ENCODE measurements around the gene APOBEC2.
"Not testable (repeated sequence)": the region's sequence is repeated elsewhere in the genome, so short reads cannot be mapped to it uniquely, and the experiment has no call there.

Gene APOBEC2

DNA sequence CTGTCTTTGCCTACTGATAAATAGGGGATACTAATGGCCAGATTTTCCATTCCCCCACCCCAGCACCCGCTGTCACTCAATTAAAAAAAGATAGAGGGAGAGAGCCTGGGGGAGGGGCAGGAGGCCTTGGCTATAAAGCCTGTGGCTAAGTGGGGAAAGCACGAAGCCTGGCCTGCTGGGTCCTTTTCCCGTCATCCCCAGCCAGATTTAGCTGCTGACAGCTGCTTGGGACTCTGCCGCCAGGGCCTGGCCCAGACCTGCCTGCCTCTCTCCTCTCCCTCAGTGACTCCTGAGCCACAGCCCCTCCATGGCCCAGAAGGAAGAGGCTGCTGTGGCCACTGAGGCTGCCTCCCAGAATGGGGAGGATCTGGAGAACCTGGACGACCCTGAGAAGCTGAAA, at the start of gene APOBEC2:
Gene APOBEC2, plus strand, starts transcription at position 162 of the 400 bp plus-strand sequence. Its CDS starts 146 bp downstream, at position 308.
- no peak for DNase-seq

DNA sequence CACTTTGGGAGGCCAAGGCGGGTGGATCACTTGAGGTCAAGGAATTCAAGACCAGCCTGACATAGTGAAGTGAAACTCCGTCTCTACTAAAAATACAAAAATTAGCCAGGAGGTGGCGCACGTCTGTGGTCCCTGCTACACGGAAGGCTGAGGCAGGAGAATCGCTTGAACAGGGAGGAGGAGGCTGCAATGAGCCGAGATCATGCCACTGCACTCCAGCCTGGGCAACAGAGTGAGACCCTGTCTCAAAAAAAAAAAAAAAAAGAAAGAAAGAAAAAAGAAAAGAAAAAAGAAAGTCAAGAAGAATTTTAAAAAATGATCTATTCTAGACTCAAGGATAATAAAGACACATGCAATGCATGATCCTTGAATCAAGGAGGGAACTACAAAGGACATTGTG, 46.8 kb upstream of the APOBEC2 start:
- DNase-seq: not testable (repeated sequence)

DNA sequence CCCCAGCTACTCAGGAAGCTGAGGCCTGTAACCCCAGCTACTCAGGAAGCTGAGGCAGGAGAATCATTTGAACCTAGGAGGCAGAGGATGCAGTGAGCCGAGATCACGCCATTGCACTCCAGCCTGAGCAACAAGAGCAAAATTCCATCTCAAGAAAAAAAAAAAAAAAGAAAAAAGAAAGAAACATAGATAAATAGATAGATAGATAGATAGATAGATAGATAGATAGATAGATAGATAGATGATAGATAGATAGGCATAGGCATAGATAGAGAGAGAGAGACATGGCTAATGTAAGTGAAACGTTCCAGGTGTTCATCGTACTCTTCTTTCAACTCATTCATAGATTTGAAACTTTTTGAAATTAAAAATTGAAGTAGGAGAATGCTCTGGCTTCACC, 46.0 kb upstream of the APOBEC2 start:
- not testable (repeated sequence) for DNase-seq

- no peak for DNase-seq
These were observed 45.0 kb upstream of the APOBEC2 start for GRCh38 chr6:41008011-41008410.

DNA sequence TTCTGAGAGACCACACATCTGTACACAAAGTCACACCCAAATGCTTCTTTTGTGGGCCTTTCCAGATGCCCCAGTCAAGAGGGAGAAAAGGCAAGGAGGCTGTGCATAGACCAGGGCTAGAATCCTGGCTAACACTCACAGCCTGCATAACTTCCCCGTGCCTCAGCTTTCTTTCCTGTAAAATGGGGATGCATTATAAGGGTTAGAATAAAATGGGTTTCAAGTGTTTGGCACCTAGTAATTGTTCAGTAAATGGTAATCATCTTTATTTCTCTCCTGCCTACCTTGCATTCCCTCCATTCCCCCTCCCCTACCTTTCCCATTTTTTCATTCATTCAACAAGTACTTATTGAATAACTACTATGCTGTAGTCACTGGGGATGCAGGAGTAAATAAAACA, 43.3 kb upstream of the APOBEC2 start:
- DNase-seq: no peak

DNA sequence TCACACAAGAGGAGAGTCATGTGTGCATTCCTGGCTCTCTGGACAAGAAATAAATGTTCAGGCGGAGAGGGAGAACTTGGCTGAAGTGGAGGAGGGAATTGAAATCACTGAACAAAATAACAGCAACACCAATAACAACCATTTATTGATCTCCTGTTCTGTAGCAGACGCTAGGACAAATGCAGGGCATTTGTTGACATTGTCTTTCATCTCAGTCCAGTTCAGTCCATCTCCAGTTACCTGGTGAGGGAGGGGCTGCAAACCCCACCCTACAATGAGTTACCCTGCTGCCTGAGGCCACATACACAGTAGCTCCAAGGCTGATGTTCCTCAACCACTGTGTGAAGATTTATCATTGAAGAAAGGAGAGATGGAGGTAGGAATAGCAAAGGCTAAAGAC, 41.3 kb upstream of the APOBEC2 start:
- DNase-seq: no peak

DNA sequence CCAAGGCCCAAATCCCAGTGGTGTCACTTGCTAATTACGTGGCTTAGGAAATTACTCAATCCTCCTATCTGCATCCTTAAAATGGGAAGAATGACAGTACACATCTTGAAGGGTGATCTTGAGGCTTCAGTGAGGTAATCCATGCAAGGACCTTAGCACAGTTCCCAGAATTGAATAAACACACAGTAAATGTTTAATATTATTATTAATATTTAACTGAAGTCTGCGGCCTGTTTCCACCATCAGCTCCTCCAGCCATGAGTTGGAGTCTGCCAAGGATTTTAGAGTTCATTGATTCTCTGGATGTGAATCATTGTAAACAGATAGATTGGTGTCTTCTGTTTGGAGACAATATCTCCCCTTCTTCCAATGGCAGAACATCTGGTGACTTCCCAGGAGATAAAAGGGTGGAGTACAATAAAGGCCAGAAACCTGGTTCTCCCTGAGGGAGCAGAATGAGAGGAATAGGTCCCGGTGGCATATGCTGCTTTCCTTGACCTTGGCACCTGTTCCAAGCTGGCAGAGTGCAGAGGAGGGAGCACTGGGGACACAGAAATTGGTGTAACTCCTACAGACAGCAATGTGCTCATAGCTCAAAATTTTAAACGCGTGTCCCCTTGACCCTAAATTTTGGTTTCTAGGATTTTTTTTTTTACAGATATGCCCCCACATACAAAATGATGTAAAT, 39.4 kb upstream of the APOBEC2 start:
- no peak for DNase-seq

GRCh38 chr6:41014780-41015179, 38.2 kb upstream of the APOBEC2 start:
- no peak for DNase-seq

DNA sequence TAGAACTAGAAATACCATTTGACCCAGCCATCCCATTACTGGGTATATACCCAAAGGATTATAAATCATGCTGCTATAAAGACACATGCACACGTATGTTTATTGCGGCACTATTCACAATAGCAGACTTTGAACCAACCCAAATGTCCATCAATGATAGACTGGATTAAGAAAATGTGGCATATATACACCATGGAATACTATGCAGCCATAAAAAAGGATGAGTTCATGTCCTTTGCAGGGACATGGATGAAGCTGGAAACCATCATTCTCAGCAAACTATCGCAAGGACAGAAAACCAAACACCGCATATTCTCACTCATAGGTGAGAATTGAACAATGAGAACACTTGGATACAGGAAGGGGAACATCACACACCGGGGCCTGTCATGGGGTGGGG, 37.1 kb upstream of the APOBEC2 start:
- not testable (repeated sequence) for DNase-seq

- no peak for DNase-seq
These were observed 35.3 kb upstream of the APOBEC2 start for GRCh38 chr6:41017663-41018062.

GRCh38 chr6:41021832-41022231, 31.2 kb upstream of the APOBEC2 start:
- no peak for DNase-seq

GRCh38 chr6:41022294-41022693, 30.7 kb upstream of the APOBEC2 start:
- DNase-seq: no peak

DNA sequence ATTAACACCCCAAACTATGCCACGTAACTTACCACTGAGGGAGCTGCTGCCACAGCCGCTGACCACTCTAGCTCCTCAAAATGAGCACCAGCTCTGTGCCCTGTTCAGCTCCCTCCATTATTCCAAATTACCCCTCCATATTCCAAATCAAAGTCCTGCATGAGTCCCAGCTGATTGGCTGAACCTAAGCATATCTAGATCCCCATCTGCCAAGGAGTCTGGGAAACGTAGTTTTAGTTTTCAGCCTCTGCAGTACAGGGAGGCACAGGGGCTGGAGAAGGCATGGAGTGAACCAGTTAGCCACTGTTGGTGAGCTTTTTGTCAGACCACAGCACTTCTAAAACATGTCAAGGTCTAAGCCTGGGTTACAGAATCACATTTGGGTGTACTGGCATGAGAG, 29.9 kb upstream of the APOBEC2 start:
- no peak for DNase-seq

DNA sequence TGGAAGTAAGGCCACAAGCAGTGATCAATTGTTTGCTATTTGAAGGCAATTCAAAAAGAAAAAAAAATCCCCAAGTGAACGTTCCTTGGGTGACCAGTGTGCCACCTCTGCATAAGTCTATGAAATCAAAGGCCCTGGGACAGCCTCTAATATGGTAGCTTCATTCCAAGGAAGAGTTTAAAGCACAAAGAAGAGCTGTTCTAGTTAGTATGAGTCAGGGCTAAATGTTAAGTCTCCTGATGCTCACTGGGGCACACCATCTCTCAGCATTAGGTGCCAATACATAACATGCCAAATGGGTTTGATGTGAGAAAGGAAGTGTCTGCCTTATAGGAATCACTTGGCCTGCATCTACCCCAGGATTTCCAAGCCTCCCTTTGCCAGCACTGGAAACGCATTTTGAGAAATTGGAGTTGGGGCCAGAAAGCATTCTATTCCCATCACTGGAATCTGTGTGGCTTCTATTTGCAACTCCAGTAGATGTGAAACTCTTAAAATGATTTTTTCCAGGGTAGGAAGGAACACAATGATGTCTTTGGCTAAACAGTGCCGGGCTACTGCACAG, 27.0 kb upstream of the APOBEC2 start:
- DNase-seq: no peak

DNA sequence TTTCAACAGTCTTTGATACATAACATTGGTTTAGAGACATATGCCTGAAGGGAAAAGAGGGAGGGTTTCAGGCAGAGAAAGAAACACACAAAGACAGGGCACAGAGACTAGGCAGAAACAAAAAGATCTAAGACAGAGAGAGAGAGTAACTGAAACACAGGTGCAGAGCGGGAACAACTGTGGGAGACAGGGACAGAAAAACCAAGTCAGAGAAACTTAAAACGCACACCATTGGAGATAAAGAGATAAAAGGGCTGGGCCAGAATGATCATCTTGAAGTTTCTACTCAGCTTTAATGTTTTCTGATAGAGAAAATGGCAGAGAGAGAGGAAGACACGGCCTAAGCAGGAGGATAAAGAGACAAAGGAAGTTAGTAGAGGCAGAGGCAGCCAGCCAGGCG, 25.8 kb upstream of the APOBEC2 start:
- no peak for DNase-seq

- DNase-seq: no peak
These were observed 25.0 kb upstream of the APOBEC2 start for GRCh38 chr6:41027799-41028560.

- no peak for DNase-seq
These were observed 24.2 kb upstream of the APOBEC2 start for GRCh38 chr6:41028561-41029412.

DNA sequence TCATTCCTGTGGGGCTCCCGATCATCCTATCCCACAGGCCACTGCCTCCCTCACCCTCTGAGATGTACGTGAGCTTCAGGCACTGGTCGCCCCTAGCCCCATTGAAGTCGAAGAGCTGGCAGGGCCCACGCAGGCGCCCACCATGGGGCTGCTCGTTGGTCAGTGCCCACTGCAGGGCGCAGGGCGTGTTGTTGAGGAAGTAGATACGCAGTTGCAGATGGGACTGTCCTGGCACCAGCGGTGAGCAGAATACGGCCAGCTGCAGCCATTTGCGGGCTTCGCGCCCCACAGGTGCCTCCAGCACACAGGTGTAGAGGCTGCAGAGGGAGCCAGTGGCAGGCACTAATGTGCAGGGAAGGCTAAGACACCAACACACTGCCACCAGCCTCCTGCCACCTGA, 20.2 kb upstream of the APOBEC2 start:
- DNase-seq: no peak

- DNase-seq: no peak
These were observed 19.2 kb upstream of the APOBEC2 start for GRCh38 chr6:41033776-41034175.

- DNase-seq: no peak
These were observed 16.8 kb upstream of the APOBEC2 start for GRCh38 chr6:41036186-41036585.

DNA sequence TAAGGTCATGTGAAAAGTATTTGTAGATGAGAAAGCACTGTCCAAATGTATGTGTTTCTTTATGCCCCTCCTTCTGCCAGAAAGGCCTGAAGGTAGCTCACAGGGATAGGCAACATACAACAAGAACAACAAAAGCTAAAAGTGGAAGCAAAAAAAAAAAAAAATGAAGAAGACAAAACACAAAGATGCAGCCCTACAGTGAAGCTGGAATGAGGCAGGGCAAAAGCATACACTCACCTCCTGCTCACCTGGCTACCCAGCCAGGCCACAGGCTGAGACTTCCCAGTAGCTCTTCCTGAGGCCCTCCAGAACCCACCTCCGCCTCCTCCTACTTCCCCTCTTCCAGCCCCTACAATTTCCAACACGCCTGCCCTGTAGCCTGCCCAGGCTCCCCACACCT, 16.4 kb upstream of the APOBEC2 start:
- no peak for DNase-seq

DNA sequence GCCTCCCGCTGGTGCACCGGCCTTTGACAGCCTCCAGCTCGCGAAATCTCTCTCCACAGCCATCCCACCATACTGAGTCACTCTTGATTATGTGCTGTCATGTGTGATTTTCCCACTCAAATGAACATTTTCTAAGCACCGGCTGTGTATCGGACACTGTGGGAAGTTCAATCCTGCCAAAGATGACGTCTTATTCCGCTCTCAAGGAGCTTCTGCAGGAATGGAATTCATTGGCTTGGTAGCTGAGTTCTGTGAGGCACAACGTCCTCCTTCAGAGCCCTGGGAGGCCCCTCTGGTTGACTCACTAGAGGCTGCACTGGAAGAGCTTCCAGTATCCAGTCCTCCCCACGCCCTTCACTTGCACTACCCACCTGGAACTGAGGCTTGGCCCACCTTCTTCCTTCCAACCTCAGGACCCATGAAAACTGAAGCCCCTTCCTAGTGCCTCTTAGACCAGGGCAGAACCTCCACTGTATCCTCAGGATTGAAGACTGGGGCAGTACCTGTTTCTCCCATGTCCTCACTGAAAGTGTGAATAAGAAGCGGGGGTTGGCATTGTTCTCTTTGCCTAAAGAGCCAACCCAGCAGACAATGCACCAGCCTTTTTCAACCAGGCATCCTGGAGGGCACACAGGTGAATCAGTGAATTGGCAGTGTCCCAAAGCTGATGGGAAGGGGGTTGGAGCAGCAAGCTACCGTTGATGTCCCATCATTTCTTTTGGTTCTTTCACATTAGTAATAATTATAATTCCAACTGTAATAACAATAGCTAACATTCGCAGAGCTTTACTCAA, 15.7 kb upstream of the APOBEC2 start:
- DNase-seq: no peak

Data from NCI-H1417 treated with DMSO at 0.1 percent for 48 hours (cell line).